RPMI8226 (cell line): ENCODE results near the gene DISC1.
"Not testable (repeated sequence)": the region's sequence is repeated elsewhere in the genome, so short reads cannot be mapped to it uniquely, and the experiment has no call there.

ENCODE experiments used
- DNase-seq: peaks from one replicate; pipeline ENCODE4 v3.0.0-alpha.2; 2015

The DISC1 gene

DNA sequence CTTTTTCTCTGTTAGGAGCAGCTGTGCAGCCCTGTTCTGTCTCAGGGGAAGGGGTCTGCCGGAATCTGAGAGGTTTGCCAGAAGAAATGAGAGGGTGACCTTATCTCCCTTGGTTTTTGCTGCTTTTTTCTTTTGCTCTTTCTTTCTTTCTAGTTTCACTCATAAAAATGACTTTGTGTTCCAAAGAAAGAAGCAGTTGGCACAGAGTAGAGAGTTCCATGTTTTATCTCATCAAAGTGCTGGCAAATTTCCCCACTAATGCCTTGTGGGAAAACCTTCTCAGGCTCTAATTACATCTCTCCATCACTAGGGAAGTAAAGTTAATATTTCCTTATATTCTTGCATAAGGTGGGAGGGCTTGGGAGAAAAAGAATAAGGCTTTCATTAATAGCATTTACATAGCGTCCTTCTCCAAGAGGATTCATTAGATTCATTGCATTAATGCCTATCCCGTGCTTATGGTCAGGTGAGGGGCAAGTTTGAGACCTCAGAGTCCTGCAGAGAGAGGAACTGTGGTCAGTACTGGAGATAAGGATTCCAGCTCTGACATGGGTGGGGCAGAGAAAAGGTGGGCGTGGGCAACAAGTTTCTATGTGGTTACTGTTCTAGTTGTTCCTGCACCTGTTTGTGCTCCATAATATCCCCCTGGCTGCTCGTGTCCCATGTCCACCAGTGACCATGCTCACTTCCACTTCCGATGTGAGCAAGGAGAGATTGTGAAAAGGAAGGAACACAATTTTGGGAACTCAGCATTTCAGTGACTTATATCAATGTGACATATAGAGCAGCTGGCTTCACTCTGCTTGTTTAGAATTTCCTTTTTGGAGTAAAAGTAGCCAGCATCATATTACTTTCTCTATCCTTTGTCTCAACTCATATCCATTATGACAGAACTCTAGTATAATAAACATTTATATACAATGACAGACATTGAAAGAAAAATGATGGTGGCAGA lies 79.5 kb downstream of the DISC1 start:
- DNase-seq: no peak

DNA sequence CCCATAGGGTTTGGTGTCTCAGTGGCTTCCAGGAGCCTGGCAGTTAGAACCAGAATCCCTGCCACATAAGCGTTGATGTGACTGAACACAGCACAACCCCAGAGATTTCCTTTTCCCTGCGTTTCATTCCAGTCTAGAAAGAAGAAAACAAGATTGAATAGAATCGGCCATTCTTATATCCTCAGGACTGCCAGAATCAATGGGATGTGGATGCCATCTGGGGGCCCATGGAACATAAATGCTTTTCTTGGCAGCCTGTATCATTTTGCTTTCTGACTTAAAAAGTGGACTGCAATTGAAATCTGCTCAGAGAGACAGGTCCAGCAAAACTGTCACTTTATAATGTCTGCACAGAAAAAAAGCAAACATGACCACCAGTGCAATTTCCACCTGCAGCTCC lies 80.3 kb downstream of the DISC1 start:
- DNase-seq: no peak

DNA sequence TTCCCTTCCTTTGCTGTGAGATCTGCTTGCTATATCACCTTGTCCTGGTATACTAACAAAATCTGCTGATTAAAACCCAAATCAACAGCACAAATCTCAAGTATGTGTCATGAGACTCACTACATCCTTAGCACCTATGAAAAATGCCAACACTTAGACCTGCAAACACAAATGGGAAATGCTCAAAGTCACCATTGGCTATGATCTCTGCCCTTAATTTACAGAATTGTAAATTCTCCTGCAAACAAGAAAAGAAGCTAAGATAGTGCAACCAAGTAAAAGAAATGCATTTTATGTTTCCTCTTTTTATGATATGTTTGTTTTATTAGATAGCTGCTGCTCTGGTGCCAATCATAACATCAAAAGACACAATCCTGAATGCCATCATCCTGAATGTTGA lies 80.8 kb downstream of the DISC1 start:
- DNase-seq: no peak

DNA sequence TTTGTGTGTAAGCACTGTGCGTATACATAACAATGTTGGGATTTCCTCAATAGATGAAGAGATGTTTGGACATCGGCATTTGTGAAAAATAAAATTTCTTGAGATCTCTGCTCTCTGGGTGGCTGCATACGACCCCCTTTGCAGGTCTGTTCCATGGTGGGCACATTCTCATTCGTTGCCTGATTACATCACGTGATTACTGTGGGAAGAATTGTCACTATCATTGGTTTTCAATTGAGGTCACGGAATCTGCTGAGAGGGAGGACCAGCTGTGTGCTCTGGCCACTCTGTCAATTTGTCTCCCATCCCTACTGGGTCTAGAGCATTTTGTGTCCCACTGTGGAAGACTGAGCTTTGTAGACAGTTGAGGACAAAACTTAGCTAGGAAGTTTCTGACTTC lies 81.8 kb downstream of the DISC1 start:
- DNase-seq: no peak

DNA sequence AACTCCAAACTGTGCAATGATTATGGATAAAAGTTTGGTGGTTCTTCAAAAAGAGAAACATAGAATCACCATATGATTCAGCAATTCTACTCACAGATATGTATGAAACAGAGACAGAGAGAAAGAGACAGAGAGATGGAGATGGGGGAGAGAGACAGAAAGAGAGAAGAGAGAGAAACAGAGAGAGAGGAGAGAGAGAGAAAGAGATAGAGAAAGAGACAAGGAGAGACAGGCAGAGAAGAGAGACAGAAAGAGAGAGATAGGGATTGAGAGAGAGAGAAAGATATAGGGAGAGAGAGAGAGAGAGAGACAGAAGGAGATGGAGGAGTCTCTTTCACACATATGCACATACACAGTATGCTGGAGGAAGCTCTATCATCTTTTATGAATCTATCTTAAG lies 87.8 kb downstream of the DISC1 start:
- no peak for DNase-seq

DNA sequence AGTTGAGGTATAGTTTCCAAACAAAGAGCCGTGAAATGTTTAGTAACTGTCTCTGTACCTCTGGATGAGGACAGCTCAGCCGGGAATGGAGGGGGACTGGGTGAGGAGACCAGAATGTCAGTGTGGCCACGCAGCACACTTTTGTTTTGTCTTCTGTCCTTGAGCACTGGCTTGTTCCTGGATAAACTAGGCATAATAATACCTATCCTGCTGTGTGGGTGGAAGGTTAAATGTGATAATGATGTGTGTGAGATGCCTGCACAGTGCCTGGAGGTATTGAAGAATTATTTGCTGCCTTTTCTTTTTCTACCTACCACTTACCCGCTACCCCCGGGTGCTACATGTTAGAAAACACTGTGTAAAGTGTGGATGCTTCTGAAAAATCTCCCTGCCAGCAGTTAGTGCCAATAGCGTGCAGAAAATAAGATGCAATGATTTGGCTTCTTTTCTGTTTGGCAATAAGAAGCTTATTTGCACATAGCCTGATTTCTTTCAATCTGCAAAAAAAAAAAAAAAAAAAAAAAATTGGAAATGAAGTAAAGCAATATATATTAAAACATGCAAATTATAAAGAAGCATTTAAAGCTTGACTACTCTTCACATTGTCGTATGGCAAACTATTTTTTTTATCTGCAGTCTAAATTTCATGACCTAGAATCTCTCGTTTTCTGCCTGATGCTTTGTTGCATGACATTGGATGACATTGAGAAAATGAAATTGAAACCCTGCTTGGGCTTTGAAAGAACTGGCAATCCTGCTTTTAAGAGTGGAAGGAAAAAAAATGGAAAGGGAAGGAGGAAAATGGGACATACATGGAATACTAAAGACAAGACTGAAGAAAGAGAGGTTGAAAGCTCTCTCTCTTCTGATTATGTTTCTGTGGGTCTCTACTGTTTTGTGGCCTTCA lies 89.5 kb downstream of the DISC1 start:
- DNase-seq: no peak

DNA sequence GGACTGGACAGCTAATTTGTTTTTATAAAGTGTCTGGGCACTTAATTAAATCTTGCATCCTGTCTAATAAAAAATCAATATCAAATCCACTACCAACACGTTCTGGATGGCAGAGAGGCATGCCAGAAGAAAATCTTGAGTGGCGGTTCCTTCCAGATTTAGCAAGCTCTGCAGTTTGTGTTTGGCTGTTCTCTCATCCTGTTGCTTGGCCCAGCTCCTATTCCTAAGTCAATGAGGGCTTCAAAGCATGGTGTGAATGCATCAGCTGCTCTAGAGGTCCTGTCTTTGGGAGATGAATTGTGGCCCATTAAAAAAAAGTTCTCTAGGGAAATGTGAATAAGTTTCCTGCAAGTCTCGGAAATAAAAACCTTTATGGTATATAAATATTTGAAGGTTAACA lies 90.3 kb downstream of the DISC1 start:
- DNase-seq: no peak

DNA sequence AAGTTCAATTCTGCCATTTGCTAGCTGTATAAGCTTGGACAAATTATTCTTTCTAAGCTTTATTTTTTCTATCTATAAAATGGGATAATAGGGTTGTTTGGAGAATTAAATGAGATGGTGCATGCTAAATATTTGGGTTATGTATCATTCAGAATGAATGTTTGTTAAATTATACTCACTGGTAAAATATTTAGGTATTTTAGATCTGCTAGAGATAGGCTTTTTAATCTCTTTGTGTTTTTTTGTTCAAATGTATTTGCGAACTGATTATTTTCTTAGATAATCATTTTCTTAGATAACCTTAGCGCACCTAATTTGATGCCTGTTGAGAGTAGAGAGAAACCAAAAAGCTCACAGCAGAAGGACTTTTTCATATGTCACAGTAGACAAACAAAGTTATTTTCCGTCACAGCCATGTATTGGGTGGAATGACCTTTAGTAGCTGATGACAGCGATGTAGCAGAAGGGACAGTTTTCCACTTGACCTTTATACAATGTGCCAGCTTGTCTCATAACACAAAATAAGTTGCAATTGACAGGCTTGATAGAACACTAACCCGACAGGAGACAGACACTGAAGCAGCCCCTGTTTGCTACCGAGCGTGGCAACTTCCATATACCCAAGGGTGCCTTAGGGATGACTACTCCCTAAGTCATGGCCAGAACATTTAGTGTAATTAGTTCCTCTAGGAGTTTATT lies 93.0 kb downstream of the DISC1 start:
- no peak for DNase-seq

DNA sequence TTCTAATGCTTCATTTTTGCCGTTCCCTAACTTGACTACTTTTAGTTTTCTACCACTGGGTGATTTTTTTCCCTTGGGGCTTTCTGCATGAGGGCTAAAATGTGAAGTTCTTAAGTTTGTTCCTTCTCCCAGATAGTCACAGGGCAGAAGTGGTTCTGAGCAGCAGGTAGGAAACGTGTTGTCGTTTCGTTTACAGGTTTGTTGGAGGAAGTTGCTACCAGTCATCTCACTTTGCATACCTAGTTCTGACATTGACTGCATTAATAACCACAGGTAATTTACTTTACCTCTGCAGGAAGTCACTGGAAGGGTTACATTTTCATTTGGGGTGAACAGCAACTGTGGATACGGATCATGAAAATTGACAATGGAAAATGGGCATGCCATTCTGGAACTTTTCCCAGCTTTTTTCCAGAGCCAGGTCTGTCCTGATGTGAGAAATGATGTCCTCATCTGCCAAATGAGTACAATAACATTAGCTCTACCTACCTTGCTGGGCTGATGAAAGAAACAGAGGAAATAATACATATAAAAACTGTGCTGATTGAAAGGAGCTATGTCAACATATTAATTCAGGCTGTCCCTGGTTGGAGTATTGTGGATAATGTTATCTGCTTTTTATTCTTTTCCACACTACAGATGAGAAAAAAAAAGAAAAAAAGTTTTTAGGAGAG lies 94.2 kb downstream of the DISC1 start:
- DNase-seq: no peak

DNA sequence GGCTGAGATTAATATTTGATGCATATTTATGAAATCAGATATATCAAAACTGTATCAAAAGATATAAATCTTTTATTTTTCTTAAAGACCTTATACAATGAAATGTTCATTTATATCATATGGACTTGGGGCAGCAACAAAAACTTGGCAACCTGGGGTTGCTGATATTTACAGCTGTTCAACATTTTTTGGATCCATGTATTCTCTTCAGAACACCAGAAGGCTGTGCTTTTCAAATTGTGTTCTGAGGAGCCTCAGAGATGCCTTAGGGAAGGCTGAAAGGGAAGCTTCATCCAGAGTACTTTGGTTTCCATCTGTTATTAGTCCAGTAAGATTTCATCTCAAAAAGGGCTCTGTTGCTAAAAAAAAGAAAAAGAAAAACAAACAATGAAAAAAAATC lies 94.8 kb downstream of the DISC1 start:
- DNase-seq: no peak

DNA sequence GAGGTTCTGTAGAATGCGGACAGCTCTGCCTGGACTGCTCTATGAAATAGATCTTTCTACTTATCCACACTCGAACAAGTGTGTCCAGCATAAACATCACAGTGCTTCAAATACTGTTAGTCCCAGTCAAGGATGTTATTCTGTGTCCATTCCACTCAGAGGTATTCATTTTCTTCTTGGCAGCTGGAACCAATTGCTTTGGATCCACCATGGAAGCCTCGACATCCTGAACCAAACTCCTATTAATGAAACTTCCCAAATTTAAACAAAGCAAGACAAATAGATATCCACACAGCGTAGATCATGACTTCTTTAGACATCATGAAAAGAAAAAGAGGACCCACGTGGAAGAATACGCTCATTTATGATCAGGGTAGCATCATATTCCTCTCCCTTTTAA lies 95.8 kb downstream of the DISC1 start:
- no peak for DNase-seq

DNA sequence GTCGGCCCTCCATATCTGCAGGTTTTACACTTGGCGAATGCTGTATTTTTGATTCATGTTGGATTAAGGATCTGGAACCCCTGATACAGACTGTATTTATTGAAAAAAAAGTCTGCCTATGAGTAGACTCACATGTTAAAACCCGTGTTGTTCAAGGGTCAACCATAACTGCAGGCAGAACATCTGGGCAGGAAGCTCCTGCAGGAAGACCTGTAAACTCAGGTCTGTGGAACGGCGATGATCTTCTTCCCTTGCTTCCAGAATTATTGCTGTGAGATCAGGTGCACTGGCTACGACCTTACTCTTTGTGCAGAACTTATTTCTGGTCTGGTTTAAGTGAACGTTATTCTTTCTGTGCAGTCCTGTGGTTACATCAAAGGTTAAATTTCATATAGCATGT lies 96.6 kb downstream of the DISC1 start:
- DNase-seq: no peak

DNA sequence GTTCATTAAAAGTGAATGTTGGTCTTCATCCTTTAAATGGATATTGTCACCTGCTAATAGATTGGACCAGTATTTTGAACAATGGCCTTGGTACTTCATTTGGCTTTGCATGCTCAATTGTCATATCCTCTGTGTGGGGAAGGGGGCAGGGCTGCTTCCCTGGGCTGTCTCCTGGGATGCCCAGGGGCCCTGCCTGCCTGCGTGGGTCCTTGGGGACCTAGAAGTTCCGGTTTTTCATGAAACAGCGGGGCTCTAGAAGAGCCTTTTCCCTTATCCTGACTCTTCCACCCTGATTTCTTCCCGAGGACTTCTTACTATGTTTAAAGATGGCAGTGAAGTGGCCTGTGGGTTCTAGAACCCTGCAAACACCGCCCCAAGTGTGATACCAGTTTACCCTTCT lies 97.5 kb downstream of the DISC1 start:
- DNase-seq: no peak

DNA sequence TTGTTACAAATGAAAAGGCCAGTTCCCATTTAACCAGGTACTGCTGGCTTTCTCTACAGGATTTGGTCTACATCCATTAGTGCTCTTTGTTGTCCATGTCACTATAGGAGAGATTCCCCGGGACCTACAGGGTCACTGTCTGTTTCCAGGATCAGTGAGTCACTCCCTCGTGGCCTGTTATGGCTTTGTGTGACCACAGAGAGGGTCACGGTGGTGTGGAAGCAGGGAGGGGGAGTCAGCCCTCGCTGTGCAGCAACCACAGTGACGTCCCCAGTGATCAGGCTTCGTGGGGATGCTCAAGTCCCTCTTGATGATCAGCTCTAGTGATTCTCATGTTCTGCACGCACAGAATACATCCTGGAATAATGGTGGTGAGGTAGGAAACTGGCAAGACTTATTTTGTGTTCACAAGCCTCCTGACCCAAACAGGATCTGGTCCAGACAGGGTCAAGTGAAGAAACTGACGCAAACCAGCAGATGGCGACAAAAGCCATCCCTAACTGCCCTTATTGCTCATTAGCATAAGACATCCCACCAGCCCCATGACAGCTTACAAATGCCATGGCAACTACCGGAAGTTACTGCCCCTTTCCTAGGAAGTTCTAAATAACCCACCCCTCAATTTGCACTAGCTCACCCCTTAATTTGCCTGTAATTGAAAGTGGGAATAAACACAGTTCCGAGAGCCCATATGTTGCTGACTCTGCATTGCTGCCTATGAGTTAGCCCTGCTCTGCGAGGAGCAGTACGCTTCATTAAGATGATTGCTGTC lies 98.5 kb downstream of the DISC1 start:
- DNase-seq: peak; percentile 49

DNA sequence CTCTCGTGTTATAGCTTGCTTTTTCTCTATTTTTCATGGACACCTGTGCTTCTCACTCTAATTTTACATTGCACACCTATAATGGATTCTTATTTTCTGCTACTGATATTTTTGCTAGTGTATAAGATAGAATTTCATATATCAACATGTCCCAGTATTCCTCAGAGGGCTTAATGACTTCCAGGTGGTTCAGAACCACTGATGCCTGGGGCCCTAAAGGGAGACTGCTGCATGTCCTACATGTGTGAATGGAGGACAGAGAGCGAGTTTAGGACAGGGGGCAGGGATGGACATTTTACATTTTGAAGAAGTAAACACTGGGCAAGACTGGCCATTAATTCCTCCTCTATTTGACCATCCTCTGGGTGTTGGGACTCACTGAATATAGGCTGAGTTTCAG lies 100.6 kb downstream of the DISC1 start:
- DNase-seq: no peak

DNA sequence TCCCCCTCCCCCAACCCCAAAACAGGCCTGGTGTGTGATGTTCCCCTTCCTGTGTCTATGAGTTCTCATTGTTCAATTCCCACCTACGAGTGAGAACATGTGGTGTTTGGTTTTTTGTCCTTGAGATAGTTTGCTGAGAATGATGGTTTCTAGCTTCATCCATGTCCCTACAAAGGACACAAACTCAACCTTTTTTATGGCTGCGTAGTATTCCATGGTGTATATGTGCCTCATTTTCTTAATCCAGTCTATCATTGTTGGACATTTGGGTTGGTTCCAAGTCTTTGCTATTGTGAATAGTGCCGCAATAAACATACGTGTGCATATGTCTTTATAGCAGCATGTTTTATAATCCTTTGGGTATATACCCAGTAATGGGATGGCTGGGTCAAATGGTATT lies 102.4 kb downstream of the DISC1 start:
- not testable (repeated sequence) for DNase-seq

DNA sequence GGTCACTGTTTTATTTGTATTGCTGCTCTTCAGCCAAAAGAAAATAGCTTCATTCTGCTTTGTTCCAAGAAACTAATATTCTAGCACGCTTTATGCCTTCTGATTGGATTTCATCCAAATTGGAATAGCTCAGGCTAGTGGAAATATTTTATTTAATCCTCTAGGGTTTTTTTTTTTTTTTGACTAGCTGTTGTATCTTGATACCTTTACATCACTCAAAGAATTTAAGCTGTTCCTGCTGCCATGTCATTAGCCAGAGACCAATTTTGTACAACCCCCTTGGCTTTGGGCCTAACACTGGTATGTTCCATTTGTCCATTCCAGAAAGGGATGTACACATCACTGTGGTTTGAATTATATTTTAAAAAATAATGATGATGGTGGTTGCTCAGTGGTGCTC lies 103.0 kb downstream of the DISC1 start:
- no peak for DNase-seq

DNA sequence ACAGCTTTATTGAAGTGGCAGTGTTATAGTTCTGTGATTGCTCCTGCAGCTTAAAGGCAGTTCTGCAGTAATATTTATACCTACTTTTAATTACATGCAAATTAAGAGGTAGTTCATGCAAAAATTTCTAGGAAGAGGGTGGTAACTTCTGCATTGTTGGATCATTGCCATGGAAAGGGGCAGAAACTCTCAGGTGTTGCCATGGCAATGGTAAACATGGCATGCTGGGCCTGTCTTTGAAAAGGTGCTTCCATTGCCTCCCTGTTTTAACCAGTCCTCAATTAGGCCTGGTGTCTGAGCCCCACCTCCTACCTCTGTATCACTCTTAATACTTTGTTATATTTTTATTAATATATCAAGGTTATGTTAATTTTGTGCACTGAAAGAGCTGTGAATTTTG lies 104.7 kb downstream of the DISC1 start:
- no peak for DNase-seq

DNA sequence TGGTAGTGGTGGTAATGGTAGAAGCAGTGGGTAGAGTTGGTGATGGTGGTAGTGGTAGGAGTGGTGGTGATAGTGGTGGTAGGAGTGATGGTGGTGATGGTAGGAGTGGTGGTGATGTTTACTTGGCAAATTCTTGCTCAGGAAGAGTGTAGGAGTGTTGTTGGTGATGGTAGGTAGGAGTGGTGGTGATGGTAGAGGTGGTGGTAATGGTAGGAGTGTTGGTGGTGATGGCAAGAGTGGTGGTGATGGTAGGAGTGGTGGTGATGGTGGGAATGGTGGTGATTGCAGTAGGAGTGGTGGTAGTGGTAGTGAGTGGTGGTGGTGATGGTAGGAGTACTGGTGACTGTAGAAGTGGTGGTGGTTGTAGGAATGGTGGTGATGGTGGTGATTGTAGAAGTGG lies 106.5 kb downstream of the DISC1 start:
- DNase-seq: no peak

DNA sequence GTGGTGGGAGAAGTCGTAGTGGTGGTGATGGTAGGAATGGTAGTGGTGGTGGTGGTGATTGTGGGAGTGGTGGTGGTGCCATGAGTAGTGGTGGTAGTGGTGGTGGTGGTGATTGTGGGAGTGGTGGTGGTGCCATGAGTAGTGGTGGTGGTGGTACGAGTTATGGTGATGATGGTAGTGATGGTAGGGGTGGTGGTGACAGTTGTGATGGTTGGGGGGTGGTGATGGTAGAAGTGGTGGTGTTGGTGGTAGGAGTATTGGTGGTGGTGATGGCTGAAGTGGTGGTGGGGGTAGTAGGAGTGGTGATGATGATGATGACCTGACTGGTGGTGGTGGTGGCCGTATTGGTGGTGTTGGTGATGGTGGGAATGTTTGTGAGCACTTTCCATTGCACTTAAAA lies 107.1 kb downstream of the DISC1 start:
- DNase-seq: no peak

DNA sequence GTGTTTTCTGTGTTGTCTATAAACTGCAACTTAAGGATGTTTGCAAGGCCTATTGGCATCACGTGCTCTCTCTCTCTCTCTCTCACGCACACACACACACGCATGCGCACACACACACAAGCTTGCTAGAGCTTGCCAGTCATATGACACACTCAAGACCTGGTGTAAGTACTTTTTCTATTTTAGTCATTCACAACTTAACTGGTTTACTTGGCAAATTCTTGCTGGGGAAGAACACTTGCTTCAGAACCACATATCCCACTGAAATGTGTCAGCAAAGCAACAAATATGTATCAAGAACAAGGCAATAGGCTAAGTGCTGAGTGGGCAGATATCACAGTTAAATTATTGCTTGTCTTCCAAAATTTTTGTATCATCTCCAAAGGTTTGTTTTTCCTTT lies 107.8 kb downstream of the DISC1 start:
- DNase-seq: peak; percentile 8

DNA sequence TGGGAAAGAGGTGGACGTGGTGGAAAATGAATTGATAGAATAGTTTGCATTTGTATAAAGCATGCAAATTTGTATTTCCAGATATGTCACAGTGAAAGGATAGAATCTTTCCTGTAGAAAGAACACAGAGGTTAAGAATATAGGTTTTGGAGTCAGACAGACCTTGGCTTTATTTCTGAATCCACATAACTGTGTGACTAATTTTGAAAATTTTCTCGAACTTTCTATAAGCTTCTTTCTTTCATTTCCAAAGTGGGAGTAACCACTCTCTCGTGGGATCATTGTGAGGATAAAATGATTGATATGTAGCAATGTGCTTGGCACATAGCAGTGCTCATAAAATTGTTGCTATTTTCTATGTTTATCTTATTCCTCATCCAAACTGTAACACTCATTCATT lies 108.8 kb downstream of the DISC1 start:
- no peak for DNase-seq
